Non-pigmented ciliary epithelial cell (primary cell): ENCODE data around the gene FAF1.
A peak's percentile ranks its signal among the peaks of the same experiment; 100 is the strongest.
"Not testable (repeated sequence)": the region's sequence is repeated elsewhere in the genome, so short reads cannot be mapped to it uniquely, and the experiment has no call there.

Source experiments
- DNase-seq: peaks from one replicate; pipeline ENCODE4 v3.0.0-alpha.2; 2010; ENCODE audit warnings: low read depth

FAF1 gene

GRCh38 chr1:50959303-50959912 is 659 bp downstream of the FAF1 start:
- no peak for DNase-seq

GRCh38 chr1:50955116-50955515 is 5.0 kb downstream of the FAF1 start:
- DNase-seq, result no peak

- DNase-seq, result not testable (repeated sequence)
Observed at GRCh38 chr1:50952566-50952965, 7.5 kb downstream of the FAF1 start.

- no peak for DNase-seq
Observed at GRCh38 chr1:50950396-50950795, 9.7 kb downstream of the FAF1 start.

- no peak for DNase-seq
Observed at GRCh38 chr1:50949286-50949982, 10.6 kb downstream of the FAF1 start.

GRCh38 chr1:50942334-50942733 is 17.7 kb downstream of the FAF1 start:
- no peak for DNase-seq

GRCh38 chr1:50940291-50940690 is 19.8 kb downstream of the FAF1 start:
- DNase-seq, result no peak

GRCh38 chr1:50936321-50936720 is 23.7 kb downstream of the FAF1 start:
- no peak for DNase-seq

GRCh38 chr1:50935276-50935675 is 24.8 kb downstream of the FAF1 start:
- DNase-seq, result not testable (repeated sequence)

GRCh38 chr1:50934838-50935237 is 25.2 kb downstream of the FAF1 start:
- DNase-seq, result no peak

- not testable (repeated sequence) for DNase-seq
Observed at GRCh38 chr1:50933770-50934169, 26.3 kb downstream of the FAF1 start.

- not testable (repeated sequence) for DNase-seq
Observed at GRCh38 chr1:50932043-50932442, 28.0 kb downstream of the FAF1 start.

GRCh38 chr1:50930965-50931737 is 28.9 kb downstream of the FAF1 start:
- no peak for DNase-seq

- no peak for DNase-seq
Observed at GRCh38 chr1:50930193-50930592, 29.9 kb downstream of the FAF1 start.

GRCh38 chr1:50929376-50929958 is 30.6 kb downstream of the FAF1 start:
- peak; percentile 14 for DNase-seq

- DNase-seq, result no peak
Observed at GRCh38 chr1:50923564-50923963, 36.5 kb downstream of the FAF1 start.

- no peak for DNase-seq
Observed at GRCh38 chr1:50921029-50921428, 39.0 kb downstream of the FAF1 start.

GRCh38 chr1:50920409-50920808 is 39.7 kb downstream of the FAF1 start:
- DNase-seq, result no peak

GRCh38 chr1:50917138-50918137 is 42.6 kb downstream of the FAF1 start:
- DNase-seq, result no peak

- DNase-seq, result no peak
Observed at GRCh38 chr1:50915621-50916020, 44.4 kb downstream of the FAF1 start.

GRCh38 chr1:50913954-50914353 is 46.1 kb downstream of the FAF1 start:
- no peak for DNase-seq
